GM23338 (cell line): ENCODE measurements around the gene LRRC4B. TPM values are rescaled to one million over a fixed set of nuclear protein-coding genes. Genes with fewer than 3 reads are reported as not detected.

ENCODE experiments used
- ATAC-seq: fragments of 200-7000 bp; cut with Tn5 transposase; 3 replicates; pipeline ENCODE4 v1.9.1; 2020
- DNase-seq: peaks from one replicate; pipeline ENCODE4 v3.0.0-alpha.2; 2015; ENCODE audit warnings: low spot score
- H2AFZ ChIP-seq: fragments of 200-600 bp; sonication (generic); 2 replicates; pipeline ENCODE4 v1.8.0; 2016; ENCODE audit warnings: antibody characterized with exemption, mild to moderate bottlenecking, moderate library complexity
- H3F3A ChIP-seq: fragments of 200-600 bp; sonication (generic); replicated peaks from 2 replicates; pipeline ENCODE4 v1.8.0; 2017; ENCODE audit warnings: antibody characterized with exemption, mixed run types, low read depth
- H3K27ac ChIP-seq: fragments of 200-600 bp; sonication (generic); 2 replicates; pipeline ENCODE4 v1.6.1; 2016; ENCODE audit warnings: low read depth
- H3K27me3 ChIP-seq: fragments of 200-600 bp; sonication (generic); 2 replicates; pipeline ENCODE4 v1.8.0; 2016; ENCODE audit warnings: mild to moderate bottlenecking, mixed run types, moderate library complexity; ENCODE audit not compliant: insufficient read depth
- H3K36me3 ChIP-seq: fragments of 200-600 bp; sonication (generic); 2 replicates; pipeline ENCODE4 v1.8.0; 2016; ENCODE audit warnings: mild to moderate bottlenecking; ENCODE audit not compliant: insufficient read depth
- H3K4me1 ChIP-seq: fragments of 200-600 bp; sonication (generic); 2 replicates; pipeline ENCODE4 v1.8.0; 2016; ENCODE audit warnings: mild to moderate bottlenecking, moderate library complexity; ENCODE audit not compliant: insufficient read depth
- H3K4me2 ChIP-seq: fragments of 200-600 bp; sonication (generic); 2 replicates; pipeline ENCODE4 v1.7.1; 2017; ENCODE audit warnings: mixed run types
- H3K4me3 ChIP-seq: fragments of 200-600 bp; sonication (generic); 2 replicates; pipeline ENCODE4 v1.6.1; 2016; ENCODE audit warnings: mixed run types
- H3K79me2 ChIP-seq: fragments of 200-600 bp; sonication (generic); replicated peaks from 2 replicates; pipeline ENCODE4 v1.8.0; 2017; ENCODE audit warnings: mild to moderate bottlenecking; ENCODE audit not compliant: insufficient read depth
- H3K9me2 ChIP-seq: fragments of 200-600 bp; sonication (generic); 2 replicates; pipeline ENCODE4 v1.8.0; 2017; ENCODE audit not compliant: insufficient read depth
- H4K20me1 ChIP-seq: fragments of 200-600 bp; sonication (generic); replicated peaks from 2 replicates; pipeline ENCODE4 v1.8.0; 2017; ENCODE audit warnings: mild to moderate bottlenecking; ENCODE audit not compliant: insufficient read depth
- H3K27ac Mint-ChIP-seq: 2 replicates; pipeline ENCODE4 v1.8.0; 2020; ENCODE audit warnings: inconsistent platforms, mild to moderate bottlenecking, moderate library complexity, mixed read lengths
- H3K27me3 Mint-ChIP-seq: 3 replicates; pipeline ENCODE4 v1.8.0; 2022; ENCODE audit warnings: low read depth, mild to moderate bottlenecking, moderate library complexity, mixed read lengths, inconsistent platforms; ENCODE audit not compliant: insufficient read depth, poor library complexity
- H3K36me3 Mint-ChIP-seq: 3 replicates; pipeline ENCODE4 v1.8.0; 2021; ENCODE audit warnings: low read depth, mild to moderate bottlenecking, inconsistent platforms, moderate library complexity, mixed read lengths
- H3K4me1 Mint-ChIP-seq: 3 replicates; pipeline ENCODE4 v1.8.0; 2020; ENCODE audit warnings: mild to moderate bottlenecking, inconsistent platforms, mixed read lengths
- H3K4me3 Mint-ChIP-seq: 3 replicates; pipeline ENCODE4 v1.8.0; 2021; ENCODE audit warnings: moderate library complexity, mild to moderate bottlenecking, inconsistent platforms, mixed read lengths
- H3K9me3 Mint-ChIP-seq: 3 replicates; pipeline ENCODE4 v1.8.0; 2020; ENCODE audit warnings: moderate library complexity, mild to moderate bottlenecking, inconsistent platforms, mixed read lengths
- CREB1 ChIP-seq: fragments of 250-450 bp; sonication (Bioruptor Pico); IDR thresholded peaks from 2 replicates; pipeline ENCODE4 v1.5.0; 2020; ENCODE audit warnings: low read depth, mild to moderate bottlenecking, moderate library complexity
- ETS1 ChIP-seq: IDR thresholded peaks from 2 replicates; pipeline ENCODE4 v1.6.1; 2016; ENCODE audit warnings: antibody characterized with exemption
- EZH2phosphoT487 ChIP-seq: fragments of 200-600 bp; sonication (generic); IDR thresholded peaks from one replicate; pipeline ENCODE4 v1.8.1; 2018; ENCODE audit warnings: antibody characterized with exemption; ENCODE audit not compliant: unreplicated experiment
- JUNB ChIP-seq: IDR thresholded peaks from one replicate; pipeline ENCODE4 v1.6.1; 2016; ENCODE audit warnings: antibody characterized with exemption; ENCODE audit not compliant: unreplicated experiment
- NANOG ChIP-seq: IDR thresholded peaks from 2 replicates; pipeline ENCODE4 v1.6.1; 2016; ENCODE audit warnings: antibody characterized with exemption, borderline replicate concordance
- POLR2AphosphoS5 ChIP-seq: IDR thresholded peaks from 2 replicates; pipeline ENCODE4 v1.6.1; 2016; ENCODE audit warnings: antibody characterized with exemption, low read depth
- STAT1 ChIP-seq: IDR thresholded peaks from one replicate; pipeline ENCODE4 v1.6.1; 2016; ENCODE audit warnings: antibody characterized with exemption; ENCODE audit not compliant: unreplicated experiment
- ZNF114 ChIP-seq: fragments of 250-450 bp; sonication (Bioruptor Pico); IDR thresholded peaks from 2 replicates; pipeline ENCODE4 v1.5.0; 2020; ENCODE audit warnings: mild to moderate bottlenecking, moderate library complexity
- ZNF331 ChIP-seq: fragments of 250-450 bp; sonication (Bioruptor Pico); IDR thresholded peaks from 2 replicates; pipeline ENCODE4 v1.5.0; 2020; ENCODE audit warnings: low read depth, mild to moderate bottlenecking, moderate library complexity
- ZNF462 ChIP-seq: fragments of 250-450 bp; sonication (Bioruptor Pico); IDR thresholded peaks from 2 replicates; pipeline ENCODE4 v1.5.0; 2020; ENCODE audit warnings: mild to moderate bottlenecking, moderate library complexity
- polyA plus RNA-seq: library from polyadenylated mRNA; unstranded; fragments of >200 nt; fragmentation: Nextera tagmentation; extraction: Ambion mirVana; gene quantifications from 2 replicates; pipeline ENCODE4 v1.2.1, GENCODE V29; 2016
- total RNA-seq: library from RNA; depleted of rRNA; stranded (reverse); fragments of >200 nt; shearing (Covaris generic); gene quantifications from 2 replicates; pipeline ENCODE4 v1.2.3, GENCODE V29; 2014
- TF ChIP-seq, protein P1 (sequence below), 2 experiments: fragments of 200-600 bp in 1 of 2; sonication (generic) in 1 of 2; conservative IDR thresholded peaks; 2 replicates each; pipeline versions ENCODE4 v1.5.1 to v1.6.1; 2016 to 2017; ENCODE audit warnings: antibody characterized with exemption in 2 of 2, low read depth in 2 of 2, mild to moderate bottlenecking in 2 of 2, moderate library complexity in 1 of 2

Gene LRRC4B
- total and polyA plus RNA-seq, 2 experiments from 2014 or later: 2.0 to 13.2 TPM

GRCh38 chr19:50495020-50495531, 73.2 kb downstream of the LRRC4B start:
- H3K36me3 Mint-ChIP-seq: peaks cover 42% of the 10 kb centered on the region
- peaks cover 7% of the 10 kb centered on the region for H3K27me3 Mint-ChIP-seq
- Histone ChIP-seq H3K4me2 (no peak overlapping the region), H3K36me3 (no peaks in the 10 kb centered on the region), H3K27ac (no peak overlapping the region), H3K79me2 (no peaks in the 10 kb centered on the region), H3F3A (0 out of 2 replicates have a peak, but pooled peaks cover 4% of the 10 kb centered on the region), H3K27me3 (peaks cover 99% of the 10 kb centered on the region), H2AFZ (no peak overlapping the region), H4K20me1 (no peaks in the 10 kb centered on the region), H3K4me3 (no peak overlapping the region), H3K4me1 (peaks cover 6% of the 10 kb centered on the region; the same call in 1 of the 2 replicates), H3K9me2 (no peaks in the 10 kb centered on the region)
- TF ChIP-seq CREB1 (CRISPR knock-in tag): no peak
- no peak for TF ChIP-seq POLR2AphosphoS5
- H3K4me3 Mint-ChIP-seq: no peak overlapping the region
- no peaks in the 10 kb centered on the region; the same call in 2 of the 3 replicates for H3K4me1 Mint-ChIP-seq
- no peak for DNase-seq
- H3K9me3 Mint-ChIP-seq: peaks cover 64% of the 10 kb centered on the region; the same call in 2 of the 3 replicates
- no peak for ATAC-seq
- H3K27ac Mint-ChIP-seq: no peak overlapping the region

DNA sequence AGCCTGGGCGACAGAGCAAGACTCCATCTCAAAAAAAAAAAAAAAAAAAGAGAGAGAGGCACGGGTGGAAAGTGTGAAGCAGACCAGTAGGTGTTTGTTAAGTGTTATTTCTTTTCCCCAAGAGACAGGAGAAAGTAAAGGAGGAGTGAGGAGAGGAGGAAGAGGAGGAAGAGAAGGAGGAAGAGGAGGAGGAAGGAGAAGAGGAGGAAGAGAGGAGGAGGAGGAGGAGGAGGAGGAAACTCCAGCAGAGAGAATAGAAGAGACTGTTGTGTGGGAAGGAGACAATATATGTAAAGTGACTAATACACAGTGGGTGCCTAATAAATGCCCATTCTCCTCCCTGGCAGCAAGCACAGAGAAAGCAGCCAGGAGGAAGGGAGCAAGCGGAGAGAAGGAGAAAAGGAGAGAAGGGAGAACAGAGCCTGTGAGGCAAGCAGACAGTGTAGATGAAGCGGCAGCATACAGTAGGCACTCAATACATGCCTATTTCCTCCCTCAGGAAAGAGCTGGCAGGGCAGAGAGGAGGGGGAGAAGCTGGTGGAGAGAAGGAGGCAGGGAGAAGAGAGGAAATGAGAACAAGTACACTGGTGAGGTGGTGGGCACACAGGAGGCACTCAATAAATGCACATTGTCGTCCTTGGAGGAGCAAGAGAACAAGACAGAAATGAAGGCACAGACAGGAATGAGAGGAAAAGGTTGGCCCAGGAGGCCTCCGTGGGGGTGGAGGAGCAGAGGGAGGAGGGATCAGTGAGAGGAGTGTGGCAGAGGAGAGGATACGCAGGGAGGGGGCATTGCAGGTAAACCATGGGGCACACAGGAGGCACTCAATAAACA, 73.8 kb downstream of the LRRC4B start:
- Histone ChIP-seq H3K36me3 (no peaks in the 10 kb centered on the region), H4K20me1 (no peaks in the 10 kb centered on the region), H3K27me3 (peaks cover 97% of the 10 kb centered on the region), H2AFZ (no peak overlapping the region), H3F3A (0 out of 2 replicates have a peak, but pooled peaks cover 4% of the 10 kb centered on the region), H3K79me2 (no peaks in the 10 kb centered on the region), H3K4me2 (no peak overlapping the region), H3K27ac (no peak overlapping the region), H3K9me2 (no peaks in the 10 kb centered on the region), H3K4me1 (peaks cover 8% of the 10 kb centered on the region; the same call in 1 of the 2 replicates), H3K4me3 (no peak overlapping the region)
- no peak overlapping the region for H3K27ac Mint-ChIP-seq
- no peaks in the 10 kb centered on the region; the same call in 2 of the 3 replicates for H3K4me1 Mint-ChIP-seq
- peaks cover 7% of the 10 kb centered on the region for H3K27me3 Mint-ChIP-seq
- ATAC-seq (no peak), DNase-seq (no peak)
- peaks cover 71% of the 10 kb centered on the region; the same call in 2 of the 3 replicates for H3K9me3 Mint-ChIP-seq
- H3K4me3 Mint-ChIP-seq: no peak overlapping the region
- H3K36me3 Mint-ChIP-seq: peaks cover 42% of the 10 kb centered on the region
- TF ChIP-seq ZNF114 (no peak), CREB1 (CRISPR knock-in tag) (no peak), NANOG (no peak), ETS1 (no peak), POLR2AphosphoS5 (no peak), JUNB (no peak), EZH2phosphoT487 (no peak), ZNF462 (no peak), ZNF331 (CRISPR knock-in tag) (no peak), STAT1 (no peak)
- TF ChIP-seq, protein P1, sequence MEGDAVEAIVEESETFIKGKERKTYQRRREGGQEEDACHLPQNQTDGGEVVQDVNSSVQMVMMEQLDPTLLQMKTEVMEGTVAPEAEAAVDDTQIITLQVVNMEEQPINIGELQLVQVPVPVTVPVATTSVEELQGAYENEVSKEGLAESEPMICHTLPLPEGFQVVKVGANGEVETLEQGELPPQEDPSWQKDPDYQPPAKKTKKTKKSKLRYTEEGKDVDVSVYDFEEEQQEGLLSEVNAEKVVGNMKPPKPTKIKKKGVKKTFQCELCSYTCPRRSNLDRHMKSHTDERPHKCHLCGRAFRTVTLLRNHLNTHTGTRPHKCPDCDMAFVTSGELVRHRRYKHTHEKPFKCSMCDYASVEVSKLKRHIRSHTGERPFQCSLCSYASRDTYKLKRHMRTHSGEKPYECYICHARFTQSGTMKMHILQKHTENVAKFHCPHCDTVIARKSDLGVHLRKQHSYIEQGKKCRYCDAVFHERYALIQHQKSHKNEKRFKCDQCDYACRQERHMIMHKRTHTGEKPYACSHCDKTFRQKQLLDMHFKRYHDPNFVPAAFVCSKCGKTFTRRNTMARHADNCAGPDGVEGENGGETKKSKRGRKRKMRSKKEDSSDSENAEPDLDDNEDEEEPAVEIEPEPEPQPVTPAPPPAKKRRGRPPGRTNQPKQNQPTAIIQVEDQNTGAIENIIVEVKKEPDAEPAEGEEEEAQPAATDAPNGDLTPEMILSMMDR (conservative IDR thresholded peaks at IDR 0.05; ENCODE audit: low read depth in 2 of 2): no peak
